ENCODE measurements around the gene ZBTB7A.

DNA sequence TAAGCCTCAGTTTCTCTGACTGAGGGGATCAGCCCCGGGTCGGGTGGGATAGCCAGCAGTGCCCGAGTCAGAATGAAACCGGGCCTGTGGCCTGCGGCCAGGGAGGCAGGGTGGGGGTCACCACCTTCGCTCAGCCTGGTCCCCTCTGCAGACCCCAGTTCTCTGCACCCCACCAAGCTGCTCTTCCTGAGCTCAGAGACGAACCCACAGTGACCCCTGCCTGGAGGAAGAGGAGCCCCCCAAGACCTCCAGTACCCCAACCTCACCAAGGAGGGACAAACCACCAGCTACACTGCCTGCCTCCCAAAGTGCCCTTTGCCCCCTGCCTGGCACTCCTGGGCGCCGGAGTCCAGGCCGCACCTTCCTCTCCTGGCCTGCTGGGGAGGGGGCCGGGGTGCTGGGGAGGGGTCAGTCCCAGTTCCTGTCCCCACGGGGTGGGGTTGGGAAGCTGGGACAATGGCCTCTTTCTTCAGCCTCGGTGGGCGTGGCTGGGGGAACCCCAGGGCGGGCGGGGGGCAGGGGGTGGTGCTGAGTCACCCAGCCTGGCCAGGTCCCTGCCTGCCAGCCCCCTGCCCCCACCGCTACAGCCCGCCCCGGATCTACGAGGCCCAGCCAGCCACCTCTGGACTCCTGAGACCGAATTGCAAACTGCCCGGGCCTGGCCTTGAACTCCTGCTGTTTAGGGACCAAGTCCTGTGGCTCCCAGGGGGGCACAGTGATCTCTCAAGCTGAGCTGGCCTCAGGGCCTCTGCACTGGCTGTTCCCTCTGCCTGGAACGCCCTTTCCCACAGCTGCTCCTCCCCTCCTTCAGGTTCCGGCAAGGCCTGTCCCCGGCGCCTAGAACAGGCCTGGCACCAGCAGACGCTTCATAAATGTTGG, 14.3 kb downstream of the ZBTB7A start:
- TF ChIP-seq, protein P1, sequence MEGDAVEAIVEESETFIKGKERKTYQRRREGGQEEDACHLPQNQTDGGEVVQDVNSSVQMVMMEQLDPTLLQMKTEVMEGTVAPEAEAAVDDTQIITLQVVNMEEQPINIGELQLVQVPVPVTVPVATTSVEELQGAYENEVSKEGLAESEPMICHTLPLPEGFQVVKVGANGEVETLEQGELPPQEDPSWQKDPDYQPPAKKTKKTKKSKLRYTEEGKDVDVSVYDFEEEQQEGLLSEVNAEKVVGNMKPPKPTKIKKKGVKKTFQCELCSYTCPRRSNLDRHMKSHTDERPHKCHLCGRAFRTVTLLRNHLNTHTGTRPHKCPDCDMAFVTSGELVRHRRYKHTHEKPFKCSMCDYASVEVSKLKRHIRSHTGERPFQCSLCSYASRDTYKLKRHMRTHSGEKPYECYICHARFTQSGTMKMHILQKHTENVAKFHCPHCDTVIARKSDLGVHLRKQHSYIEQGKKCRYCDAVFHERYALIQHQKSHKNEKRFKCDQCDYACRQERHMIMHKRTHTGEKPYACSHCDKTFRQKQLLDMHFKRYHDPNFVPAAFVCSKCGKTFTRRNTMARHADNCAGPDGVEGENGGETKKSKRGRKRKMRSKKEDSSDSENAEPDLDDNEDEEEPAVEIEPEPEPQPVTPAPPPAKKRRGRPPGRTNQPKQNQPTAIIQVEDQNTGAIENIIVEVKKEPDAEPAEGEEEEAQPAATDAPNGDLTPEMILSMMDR (IDR thresholded peaks at IDR 0.05; ENCODE audit: insufficient read depth, low read length): no peak
- TF ChIP-seq POLR2AphosphoS5 (IDR thresholded peaks at IDR 0.05; ENCODE audit: low read depth): no peak
- TF ChIP-seq, protein P2, sequence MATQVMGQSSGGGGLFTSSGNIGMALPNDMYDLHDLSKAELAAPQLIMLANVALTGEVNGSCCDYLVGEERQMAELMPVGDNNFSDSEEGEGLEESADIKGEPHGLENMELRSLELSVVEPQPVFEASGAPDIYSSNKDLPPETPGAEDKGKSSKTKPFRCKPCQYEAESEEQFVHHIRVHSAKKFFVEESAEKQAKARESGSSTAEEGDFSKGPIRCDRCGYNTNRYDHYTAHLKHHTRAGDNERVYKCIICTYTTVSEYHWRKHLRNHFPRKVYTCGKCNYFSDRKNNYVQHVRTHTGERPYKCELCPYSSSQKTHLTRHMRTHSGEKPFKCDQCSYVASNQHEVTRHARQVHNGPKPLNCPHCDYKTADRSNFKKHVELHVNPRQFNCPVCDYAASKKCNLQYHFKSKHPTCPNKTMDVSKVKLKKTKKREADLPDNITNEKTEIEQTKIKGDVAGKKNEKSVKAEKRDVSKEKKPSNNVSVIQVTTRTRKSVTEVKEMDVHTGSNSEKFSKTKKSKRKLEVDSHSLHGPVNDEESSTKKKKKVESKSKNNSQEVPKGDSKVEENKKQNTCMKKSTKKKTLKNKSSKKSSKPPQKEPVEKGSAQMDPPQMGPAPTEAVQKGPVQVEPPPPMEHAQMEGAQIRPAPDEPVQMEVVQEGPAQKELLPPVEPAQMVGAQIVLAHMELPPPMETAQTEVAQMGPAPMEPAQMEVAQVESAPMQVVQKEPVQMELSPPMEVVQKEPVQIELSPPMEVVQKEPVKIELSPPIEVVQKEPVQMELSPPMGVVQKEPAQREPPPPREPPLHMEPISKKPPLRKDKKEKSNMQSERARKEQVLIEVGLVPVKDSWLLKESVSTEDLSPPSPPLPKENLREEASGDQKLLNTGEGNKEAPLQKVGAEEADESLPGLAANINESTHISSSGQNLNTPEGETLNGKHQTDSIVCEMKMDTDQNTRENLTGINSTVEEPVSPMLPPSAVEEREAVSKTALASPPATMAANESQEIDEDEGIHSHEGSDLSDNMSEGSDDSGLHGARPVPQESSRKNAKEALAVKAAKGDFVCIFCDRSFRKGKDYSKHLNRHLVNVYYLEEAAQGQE (IDR thresholded peaks at IDR 0.05; ENCODE audit: insufficient replicate concordance, low read depth): no peak
- no peak for TF ChIP-seq GABPA (IDR thresholded peaks at IDR 0.05; ENCODE audit: low read depth)
- no peak for TF ChIP-seq SPI1 (IDR thresholded peaks at IDR 0.05; ENCODE audit: borderline replicate concordance, low read depth)

All from HL-60 (cell line).